ENCODE data around the gene PRSS3.
"Not testable (repeated sequence)": the region's sequence is repeated elsewhere in the genome, so short reads cannot be mapped to it uniquely, and the experiment has no call there.

Gene PRSS3

DNA sequence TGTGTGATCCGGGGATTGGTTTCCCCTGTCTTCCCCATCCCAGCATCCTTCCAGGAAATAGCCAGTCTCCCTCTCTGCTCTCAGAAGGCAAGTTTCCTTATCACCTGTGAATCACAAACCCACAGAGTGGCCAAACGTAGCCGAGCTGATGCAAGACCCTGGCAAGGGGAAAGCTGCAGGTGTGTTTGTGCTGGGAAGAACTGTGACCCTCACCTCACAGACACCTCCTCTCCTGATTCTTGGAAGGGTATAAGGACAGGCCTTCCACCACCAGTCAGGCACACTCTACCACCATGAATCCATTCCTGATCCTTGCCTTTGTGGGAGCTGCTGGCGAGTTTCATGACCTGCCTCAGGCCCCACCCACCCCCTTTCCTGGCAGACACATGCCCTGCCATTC lies at the start of gene PRSS3:
Gene PRSS3 (plus strand): TSS at position 281 of the 400 bp plus-strand sequence. CDS start 13 bp downstream, at position 294.
- no peak for DNase-seq (ENCODE audit: low read depth in 2 of 2)

DNA sequence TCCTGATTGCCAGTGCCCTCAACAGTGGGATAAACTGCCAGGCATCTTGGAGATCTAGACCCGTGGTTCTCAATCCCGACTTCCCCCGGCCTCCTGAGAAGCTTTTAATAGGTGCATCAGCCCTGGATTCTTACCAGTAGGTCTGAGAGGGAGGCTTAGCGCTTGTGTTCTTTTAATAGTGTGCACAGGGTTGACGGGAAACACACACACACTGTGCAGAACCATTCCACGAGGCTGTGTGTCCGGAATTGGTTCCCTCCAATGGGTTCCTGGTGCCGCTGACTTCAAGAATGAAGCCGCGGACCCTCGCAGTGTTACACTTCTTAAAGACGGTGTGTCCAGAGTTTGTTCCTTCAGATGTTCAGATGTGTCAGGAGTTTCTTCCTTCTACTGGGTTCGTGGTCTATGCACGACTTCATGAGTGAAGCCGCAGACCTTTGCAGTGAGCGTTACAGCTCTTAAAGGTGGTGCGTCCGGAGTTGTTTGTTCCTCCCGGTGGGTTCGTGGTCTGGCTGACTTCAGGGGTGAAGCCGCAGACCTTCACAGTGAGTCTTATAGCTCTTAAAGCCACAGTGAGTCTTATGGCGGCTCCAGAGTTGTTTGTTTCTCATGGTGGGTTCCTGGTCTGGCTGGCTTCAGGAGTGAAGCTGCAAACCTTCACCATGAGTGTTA lies 46.6 kb upstream of the PRSS3 start:
- peak; percentile 29 to 38 for DNase-seq (ENCODE audit: low read depth in 2 of 2)

GRCh38 chr9:33749305-33749654 lies 46.1 kb upstream of the PRSS3 start:
- DNase-seq (ENCODE audit: low read depth in 2 of 2): not testable (repeated sequence)

DNA sequence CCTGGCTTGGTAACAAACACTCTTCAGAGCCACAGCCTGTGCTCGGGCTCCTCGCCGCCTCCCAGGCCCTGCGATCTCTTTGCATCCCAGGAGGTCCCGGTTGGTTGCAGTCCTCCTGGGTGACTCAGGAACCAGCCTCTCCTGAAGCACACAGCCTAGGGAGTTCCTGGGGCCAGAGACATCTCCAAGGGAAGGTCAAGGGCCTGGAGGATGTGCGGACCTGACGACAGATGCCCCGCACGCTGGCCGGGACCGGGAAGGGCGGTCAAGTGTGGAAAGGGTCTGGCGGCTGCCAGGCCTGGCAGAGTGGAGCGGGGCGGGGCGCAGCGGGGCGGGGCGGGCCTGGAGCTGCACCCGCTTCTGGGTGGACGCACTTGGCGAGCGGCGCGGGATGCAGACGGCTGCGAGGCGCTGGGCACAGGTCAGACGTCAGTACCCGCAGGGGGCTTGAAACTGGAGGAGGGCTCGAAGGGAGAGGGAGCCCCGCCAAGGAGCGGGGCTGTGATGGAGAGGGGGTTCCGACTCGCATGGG lies 45.0 kb upstream of the PRSS3 start:
- DNase-seq (ENCODE audit: low read depth in 2 of 2): no peak

- DNase-seq (ENCODE audit: low read depth in 2 of 2): no peak
These were observed 44.5 kb upstream of the PRSS3 start for GRCh38 chr9:33750839-33751339.

DNA sequence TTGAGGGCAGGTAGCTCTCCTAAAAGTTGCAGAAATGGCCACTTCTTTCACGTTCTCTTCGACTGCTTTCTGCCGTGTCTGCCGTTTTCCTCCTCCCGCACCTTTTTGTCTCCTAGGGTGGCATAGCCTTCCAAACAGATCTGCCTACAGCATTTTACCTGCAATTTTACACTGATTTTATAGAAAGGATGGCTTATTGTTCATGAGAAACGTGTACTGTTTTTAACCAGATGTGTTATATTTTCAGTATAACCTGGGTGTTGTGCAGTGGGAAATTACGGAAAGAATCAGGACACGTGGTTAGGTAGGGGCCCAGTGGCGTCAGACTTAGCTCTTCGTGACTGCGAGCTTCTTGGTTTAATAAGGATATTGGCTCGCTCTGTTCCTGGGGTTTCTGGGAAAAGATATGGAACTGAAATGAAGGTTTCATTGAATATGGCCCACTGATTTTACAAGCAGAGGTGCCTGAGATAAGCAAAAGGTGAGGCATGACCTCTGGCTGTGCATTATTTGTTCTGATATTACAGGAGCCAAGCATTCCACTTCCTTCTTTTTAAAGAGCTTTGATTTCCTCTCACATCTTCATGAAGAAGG lies 43.7 kb upstream of the PRSS3 start:
- DNase-seq (ENCODE audit: low read depth in 2 of 2): no peak

- DNase-seq (ENCODE audit: low read depth in 2 of 2): no peak
These were observed 43.2 kb upstream of the PRSS3 start for GRCh38 chr9:33752130-33752637.

DNA sequence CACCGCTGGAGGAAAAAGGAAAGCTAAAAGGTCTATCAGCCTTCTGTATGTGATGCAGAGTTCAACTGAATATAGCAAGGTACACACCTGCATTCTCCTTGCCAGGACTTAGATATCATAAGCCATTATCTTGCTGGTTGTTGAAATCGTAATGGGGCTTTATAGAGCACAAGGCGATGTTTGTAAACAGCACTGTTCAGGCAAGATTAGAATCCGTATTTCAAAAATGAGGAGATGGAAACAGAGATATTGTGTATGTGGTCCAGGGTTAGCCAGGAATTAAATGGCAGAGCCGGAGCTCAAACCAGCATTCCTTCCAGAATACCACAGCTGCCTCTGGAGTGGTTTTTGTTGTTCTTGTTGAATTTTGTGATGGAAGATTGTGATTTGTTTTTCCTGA lies 42.6 kb upstream of the PRSS3 start:
- not testable (repeated sequence) for DNase-seq (ENCODE audit: low read depth in 2 of 2)

DNA sequence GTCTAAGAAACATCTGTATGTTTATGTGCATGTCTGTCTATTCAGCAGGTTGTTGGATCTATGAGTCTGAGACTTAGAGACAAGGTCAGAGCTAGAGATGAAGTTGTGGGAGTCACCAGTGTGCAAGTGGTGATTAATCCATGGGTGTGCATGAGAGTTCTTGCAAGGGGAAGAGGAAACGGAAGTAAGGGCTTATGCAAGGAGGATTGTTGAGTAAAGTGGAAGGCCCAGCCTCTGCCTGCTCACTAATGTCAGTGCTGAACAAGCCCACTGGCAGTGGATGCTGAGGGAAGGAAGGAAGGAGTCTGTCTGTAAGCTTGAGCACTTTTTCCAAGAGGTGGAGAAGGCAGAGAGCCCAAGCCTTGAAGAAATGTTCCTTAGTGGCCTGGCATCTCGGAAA lies 35.7 kb upstream of the PRSS3 start:
- not testable (repeated sequence) for DNase-seq (ENCODE audit: low read depth in 2 of 2)

DNA sequence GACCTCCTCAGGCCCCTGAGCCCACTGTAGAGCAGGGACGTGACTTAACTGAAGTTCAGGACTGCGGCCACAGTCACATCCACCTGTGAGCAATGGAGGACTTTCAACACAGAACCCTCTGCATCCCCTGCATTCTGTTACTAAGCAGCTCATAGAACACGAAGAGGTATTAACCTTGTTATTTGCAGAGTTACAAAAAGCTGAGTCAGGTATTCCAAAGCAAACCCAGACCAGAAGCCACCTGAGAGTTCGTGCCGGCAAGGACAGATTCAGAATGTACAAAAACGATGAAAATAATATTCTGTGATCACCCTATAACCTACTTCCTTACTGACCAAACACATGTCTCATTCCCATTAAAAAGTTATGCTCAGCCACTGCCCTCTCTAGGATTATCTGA lies 33.0 kb upstream of the PRSS3 start:
- DNase-seq (ENCODE audit: low read depth in 2 of 2): no peak

DNA sequence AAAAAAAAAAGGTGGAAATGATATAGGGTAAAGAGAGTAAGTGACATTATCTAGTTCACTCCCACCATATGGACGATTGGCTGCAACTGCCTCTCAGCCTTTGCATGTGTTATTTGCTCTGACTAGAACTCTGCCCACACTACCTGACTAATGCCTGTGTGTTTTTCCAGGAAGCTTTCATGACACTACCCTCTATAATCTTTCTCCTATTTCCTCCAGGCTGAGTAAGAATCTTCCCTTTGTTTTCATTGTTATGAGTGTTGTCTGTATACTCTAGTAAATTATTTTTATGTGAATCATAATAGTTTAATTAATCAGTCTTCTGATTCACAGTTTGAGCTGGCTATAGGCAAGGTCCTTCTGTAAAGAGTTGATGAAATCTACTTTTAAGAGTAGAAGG lies 31.7 kb upstream of the PRSS3 start:
- not testable (repeated sequence) for DNase-seq (ENCODE audit: low read depth in 2 of 2)

DNA sequence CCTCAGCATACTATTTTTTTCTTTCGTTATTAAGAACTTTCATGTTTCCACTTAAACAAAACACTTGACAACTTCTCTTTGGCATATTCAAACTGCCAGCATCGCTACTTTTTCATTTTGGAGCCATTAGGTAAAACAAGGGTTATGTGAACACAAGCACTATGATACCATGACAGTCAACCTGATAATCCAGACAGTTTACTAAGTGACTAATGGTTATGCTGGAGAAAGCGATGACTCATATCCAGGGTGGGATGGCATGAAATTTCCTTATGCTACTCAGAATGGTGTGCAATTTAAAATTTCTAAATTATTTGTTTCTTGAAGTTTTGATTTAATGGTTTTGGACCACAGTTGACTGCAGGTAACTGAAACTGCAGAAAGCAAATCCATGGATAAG lies 29.9 kb upstream of the PRSS3 start:
- no peak for DNase-seq (ENCODE audit: low read depth in 2 of 2)

GRCh38 chr9:33770156-33770880 lies 25.0 kb upstream of the PRSS3 start:
- DNase-seq (ENCODE audit: low read depth in 2 of 2): not testable (repeated sequence)

- not testable (repeated sequence) for DNase-seq (ENCODE audit: low read depth in 2 of 2)
These were observed 22.2 kb upstream of the PRSS3 start for GRCh38 chr9:33773135-33773534.

- not testable (repeated sequence) for DNase-seq (ENCODE audit: low read depth in 2 of 2)
These were observed 21.2 kb upstream of the PRSS3 start for GRCh38 chr9:33774074-33774659.

DNA sequence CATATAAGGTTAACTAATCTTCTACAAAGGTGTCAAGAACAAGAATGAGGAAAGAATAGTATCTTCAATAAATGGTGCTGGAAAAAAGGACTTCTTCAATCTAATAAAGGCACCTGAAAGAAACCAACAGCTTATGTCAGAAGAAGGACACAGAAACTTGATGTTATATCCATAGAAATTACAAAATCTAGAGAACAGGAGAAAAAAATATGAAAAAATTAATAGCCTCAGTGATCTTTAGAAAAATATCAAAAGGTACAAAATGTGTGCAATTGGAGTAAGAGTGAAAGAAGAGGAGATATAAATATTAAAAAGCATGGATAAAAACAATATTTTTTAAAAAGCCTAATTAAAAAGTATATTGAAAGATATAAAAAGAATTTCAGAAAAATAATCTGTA lies 18.8 kb upstream of the PRSS3 start:
- no peak for DNase-seq (ENCODE audit: low read depth in 2 of 2)

GRCh38 chr9:33778700-33779351 lies 16.5 kb upstream of the PRSS3 start:
- peak in 1 of 2 donors; percentile 13 for DNase-seq (ENCODE audit: low read depth in 2 of 2)

- DNase-seq (ENCODE audit: low read depth in 2 of 2): no peak
These were observed 15.1 kb upstream of the PRSS3 start for GRCh38 chr9:33780276-33780675.

- DNase-seq (ENCODE audit: low read depth in 2 of 2): no peak
These were observed 13.6 kb upstream of the PRSS3 start for GRCh38 chr9:33781736-33782135.

DNA sequence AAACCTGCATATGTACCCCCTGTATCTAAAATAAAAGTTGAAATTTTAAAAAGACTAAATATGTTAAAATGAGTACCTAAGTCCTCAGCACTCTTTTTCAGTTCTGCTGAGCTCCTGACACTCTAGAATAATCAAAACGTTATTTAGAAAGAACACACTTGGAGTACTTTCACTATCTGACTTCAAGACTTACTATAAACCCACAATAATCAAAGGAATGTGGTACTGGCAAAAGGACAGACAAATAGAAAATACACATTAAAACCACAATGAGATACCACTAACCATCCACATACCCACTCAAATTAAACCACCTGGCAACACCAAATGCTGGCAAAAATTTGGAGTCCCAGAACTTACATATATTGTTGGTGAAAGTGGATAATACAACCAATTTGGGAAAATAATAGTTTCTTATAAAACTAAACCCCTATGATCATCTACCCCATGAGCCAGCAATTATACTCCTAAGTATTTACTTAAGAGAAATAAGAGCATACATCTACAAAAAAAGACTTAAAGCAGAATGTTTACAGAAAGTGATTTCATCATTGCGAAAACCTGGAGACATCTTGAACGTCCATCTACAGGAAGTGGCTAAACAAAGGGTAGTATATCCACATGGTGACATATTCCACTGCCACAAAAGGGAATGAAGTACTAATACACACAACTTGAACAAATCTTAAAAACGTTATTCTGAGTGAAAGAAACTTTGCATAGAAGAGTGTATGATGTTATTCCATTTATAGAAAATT lies 12.8 kb upstream of the PRSS3 start:
- DNase-seq (ENCODE audit: low read depth in 2 of 2): no peak

- no peak for DNase-seq (ENCODE audit: low read depth in 2 of 2)
These were observed 9.4 kb upstream of the PRSS3 start for GRCh38 chr9:33785914-33786313.

All from stimulated activated CD8-positive, alpha-beta memory T cell treated with anti-CD3 and anti-CD28 coated beads, Interleukin-2, amount 100 ng/mL, for 48 hours (primary cell).